NCI-H460 (cell line): Measurements from ENCODE around the gene ARAP1. TPM values are rescaled to one million over a fixed set of nuclear protein-coding genes. Genes with fewer than 3 reads are reported as not detected.

Source experiments
- DNase-seq: peaks from one replicate; pipeline ENCODE4 v3.0.0-alpha.2; 2016; ENCODE audit warnings: low read depth; ENCODE audit errors: extremely low read depth
- total RNA-seq: library from RNA; depleted of rRNA; stranded (reverse); fragments of >200 nt; shearing (Covaris generic); gene quantifications from 2 replicates; pipeline ENCODE4 v1.2.3, GENCODE V29; 2014

Gene ARAP1
- total RNA-seq, 1 experiment from 2014 or later = 20.0 TPM

DNA sequence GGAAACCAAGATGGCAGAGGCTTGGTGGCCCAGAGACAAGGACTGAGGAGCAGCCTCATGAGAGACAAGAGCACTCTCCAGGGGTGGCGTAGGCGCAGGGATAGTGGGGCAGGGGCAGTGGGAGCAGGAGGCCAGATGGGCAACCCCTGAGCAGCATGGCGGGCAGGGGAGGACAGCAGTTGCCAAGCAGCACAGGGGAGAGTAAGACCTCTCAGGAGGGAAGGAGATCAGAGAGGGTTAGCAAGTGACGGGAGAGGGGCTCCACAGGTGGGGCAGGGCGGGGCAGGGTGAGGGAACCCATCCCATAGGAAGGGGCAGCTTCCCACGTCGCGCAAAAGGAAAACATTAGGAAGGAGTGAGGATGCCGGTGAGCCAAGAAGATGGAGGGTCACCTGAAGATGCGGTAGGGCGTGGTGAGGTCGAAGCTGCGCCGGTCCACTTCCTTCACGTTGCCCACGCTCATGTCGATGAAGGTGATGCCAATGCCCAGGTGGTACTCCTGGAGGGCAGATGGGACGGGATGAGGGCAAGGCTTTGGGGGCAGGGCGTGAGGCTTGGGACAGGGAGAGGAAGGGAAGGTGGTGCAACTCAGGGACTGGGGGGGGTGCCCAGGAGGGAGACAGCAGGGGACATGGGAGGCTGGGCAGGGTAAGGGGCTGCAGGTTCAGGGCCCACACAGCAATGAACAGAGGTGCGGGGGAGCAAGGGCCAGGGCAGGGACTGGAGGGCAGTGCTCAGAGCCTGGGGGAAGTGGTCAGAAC, 42.5 kb downstream of the ARAP1 start:
- no peak for DNase-seq

DNA sequence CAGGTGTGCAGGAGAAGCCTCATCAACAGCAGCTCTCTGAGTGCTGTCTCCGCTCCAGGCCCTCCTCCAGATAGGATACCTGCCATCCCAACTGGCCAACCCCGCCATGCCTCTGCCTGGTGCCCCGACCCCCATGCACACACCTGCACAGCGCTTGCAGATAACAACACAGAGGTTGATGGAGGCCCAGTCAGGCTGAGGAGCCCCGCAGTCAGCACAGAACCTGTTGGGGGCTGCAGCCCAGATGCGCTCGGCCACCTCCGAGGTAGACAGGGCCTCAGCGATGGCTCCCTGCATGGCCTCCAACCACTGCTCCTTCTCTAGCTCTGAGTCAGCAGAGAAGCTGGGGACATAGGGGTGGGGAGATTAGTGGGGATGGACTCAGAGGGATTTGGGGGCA, 45.2 kb downstream of the ARAP1 start:
- DNase-seq = no peak

DNA sequence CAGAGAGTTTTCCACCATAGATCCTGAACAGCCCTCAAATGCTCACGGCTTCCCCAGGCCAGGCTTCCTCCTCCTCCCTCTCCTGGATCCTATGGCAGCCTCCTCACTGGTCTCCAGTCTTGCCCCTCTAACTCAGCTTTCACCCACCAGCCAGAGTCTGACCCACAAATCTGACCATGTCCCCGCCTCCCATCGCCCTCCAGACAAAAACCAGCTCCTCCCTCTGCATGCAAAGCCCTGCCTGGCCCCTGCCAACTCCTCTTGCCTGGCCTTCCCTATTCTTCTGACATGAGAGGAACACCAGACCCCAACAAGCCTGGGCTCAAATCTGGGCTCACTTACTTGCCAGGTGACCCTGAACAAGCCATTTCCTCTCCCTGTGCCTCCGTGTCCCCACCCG, 45.6 kb downstream of the ARAP1 start:
- no peak for DNase-seq

DNA sequence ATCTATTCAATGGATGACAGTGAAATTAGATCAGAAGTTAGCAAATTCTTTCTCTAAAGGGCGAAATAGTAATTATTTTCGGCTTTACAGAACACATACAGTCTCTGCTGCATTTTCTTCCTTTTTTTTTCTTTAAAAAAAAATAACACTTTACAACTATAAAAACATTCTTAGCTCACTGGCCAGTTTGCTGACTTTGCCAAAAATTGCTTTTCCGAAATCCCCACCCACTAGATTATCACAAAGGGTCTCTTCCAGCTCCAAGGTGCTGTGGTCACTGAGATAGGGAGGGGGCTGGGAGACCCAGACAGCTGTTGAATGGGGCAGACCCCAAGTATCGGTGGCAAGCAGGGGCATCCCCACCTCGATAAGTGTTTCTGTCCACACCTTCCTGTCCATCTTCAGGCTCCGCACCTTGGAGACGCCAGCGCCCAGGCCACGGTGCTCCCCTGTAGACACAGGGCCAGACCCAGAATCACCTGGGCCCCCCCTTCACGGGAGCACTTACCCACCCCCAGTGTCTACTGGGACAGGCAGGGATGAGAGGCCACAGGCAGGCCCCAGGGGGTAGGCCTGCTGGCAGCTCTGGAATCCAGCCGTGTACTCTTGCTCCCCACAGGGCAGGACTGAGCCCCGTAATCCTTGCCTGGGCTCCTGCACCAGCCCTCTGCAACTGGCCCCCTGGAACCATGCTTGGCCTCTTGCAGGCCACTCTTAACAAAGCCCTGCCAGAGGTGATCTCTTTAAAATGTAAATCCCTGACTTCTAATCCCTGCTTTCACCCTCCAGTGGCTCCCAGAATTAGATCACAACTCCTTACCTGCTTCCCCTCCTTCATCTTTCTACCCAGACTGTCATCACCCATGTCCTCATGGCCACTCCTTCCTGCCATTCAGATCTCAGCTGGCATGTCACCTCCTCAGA, 46.5 kb downstream of the ARAP1 start:
- DNase-seq = no peak

DNA sequence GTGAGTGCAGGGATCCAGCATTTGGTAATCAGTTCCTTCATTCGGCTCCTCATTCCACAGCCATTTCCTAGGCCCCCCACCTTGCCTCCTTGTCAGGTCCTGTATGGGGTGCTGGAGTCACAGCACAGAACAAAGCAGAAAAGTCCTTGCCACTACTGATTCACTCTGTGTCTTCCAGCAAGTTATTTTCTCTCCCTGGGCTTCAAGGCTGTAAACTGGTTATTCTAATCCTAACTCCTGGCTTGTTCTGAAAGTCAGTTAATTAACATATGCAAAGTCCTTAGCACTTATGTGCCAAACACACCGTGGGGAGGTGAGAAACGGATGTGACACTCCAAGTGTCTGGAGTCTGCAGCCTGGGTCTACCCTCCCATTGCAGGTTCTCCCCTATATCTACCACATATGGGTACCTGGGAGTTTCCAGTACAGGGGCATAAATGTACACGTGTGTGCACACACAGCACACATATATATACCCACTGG, 47.4 kb downstream of the ARAP1 start:
- DNase-seq = no peak

DNA sequence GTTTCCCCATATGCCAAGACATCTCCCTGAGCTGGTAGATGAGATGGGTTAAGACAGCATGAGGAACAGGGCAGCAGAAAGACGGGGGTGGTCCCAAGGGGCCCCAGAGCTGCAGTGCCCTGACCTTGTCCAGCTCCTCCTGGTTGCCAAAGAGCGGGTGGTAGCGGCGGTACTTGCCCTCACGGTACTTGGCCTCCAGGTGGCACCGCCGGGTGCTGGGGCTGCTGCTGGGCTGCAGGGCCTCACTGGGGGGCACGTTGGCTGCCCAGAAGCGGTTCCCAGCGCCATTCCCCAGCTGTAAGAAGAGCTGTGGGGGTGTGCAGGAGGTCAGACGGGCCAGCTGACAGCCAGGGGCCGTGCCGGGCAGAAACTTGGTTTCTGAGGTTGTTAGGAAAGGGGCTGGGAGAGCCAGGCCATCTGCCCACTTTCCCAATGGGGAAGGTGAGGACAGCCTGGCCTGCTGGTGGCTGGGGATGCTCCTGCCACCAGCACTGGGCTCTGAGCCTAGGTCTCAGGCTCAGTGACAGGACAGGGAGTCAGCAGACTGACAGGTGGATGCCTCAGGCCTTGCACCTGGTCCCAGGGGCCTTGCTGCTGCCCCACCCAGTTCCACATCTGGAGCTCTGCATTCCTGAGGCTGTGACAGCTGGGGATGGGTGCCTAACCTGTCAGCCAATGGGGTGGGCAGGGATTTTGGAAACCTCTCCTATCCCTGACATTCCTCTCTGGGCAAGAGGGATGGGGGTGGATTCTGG, 48.0 kb downstream of the ARAP1 start:
- DNase-seq = no peak

DNA sequence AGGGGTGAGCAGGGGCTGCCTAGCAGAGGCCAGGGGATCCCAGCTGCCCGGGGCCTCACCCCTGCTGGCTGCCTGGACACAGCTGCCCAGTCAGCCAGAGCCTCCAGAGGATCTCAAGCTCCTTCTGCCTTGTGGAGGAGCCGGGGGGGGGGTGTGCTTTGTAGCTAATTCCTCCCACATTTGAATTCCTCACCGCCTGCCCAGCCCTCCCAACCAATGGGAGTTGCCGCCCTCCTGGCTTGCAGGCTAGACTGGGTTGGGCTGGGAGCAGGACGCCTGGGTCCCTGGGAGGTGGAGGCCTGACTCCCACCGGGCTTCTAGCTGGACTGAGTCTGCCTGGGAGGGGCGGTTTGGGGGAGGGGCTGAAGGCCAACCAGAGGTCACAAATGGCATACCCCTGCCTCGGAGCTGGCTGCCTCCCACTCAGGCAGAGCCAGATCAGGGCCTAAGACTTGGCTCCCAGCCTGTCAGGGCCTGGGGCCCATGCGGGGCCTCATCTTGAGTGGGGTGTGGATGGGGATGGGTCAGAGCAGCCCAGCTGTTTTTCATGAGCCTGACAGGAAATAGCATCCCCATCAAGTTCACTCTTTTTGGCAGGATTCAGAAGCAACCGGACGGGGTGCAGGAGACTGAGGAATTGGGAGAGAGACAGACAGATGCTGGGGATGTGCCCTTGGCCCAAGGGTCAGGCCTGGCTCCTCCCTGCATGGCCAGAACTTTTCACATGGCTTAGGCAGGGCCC, 48.8 kb downstream of the ARAP1 start:
- no peak for DNase-seq

DNA sequence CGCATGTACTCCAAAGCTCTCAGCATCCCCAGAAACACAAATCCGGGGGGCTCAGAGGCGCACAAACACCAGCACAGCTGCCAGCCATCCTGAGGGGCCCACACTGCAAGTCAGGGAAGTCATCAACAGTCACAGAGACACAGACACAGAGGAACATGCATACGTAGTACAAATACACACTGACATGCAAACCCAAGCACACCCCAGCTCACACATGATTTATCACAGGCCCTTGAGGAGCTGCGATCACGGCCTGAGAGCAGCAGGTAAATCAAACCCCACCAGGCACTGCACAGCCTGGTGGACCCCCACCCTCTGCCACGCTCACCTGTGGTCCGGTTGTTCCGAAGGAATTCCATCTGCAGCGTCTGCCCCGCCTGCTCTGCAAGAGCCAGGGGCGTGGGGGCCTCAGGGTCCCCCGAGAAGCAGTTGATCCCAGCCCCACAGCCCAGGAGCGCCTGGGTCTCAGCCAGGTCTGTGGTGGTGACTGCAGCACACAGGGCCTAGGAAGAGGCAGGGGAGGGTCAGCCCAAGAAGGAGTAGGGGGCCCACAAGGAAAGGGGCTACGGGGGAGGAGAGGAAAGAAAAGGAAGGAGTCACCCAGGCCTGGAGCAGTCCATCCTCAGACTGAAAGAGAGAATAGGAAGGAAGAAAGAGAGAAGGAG, 49.5 kb downstream of the ARAP1 start:
- no peak for DNase-seq

DNA sequence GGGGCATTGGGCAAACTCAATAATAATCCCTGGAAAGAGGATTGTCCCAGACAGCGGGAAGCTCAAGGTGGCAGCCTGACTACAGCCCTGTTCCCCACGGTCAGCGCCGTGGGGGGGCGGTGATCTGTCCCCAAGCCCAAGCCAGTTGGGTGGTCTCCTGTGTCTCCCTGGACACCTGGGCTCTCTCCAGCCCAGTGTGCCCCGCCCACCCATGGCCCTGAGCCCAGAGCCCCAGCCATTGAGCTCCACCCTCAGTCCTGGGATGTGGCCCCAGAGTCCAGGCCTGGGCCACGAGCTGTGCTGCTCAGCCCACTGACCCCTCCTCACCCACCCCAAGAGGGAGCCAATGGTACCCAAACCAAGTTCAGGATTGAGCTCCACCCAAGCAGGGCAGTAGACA, 50.1 kb downstream of the ARAP1 start:
- no peak for DNase-seq

DNA sequence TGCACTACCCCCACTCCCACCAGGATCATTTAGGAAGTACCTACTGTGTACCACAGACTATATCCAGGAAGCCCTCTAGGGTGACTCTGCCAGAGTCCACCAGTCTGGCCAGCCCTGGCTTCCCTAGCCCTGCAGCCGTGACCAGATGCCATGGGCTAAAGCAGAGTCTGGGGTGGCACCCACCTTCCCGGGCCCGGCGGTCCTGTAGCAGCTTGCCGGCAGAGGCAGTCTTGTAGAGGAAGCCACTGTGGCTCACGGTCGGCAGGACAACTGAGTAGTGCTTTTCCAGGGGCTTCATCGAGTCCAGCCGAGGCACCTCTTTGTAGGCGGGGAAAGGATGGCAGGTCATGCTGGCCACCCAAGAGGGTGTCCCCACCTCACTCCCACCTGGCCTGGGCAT, 50.7 kb downstream of the ARAP1 start:
- no peak for DNase-seq

DNA sequence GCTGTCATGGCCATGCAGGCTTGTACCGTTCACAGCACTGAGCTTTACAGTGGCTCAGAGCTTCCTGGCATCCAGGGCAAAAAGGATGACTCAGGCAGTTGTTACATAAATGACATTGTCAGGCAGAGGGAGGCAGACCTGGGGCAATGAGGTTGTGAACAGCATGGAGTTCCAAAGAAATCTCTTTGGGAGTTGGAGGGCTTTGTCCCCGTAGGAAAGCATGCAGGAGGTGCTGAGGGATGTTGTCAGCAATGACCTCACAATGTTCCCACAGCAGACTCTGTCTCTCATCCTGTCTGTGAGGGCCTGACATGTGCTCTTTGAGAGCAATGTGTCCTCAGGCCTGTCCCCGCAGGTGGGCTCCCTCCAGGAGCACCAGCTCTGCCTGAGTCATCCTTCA, 52.1 kb downstream of the ARAP1 start:
- DNase-seq = no peak

DNA sequence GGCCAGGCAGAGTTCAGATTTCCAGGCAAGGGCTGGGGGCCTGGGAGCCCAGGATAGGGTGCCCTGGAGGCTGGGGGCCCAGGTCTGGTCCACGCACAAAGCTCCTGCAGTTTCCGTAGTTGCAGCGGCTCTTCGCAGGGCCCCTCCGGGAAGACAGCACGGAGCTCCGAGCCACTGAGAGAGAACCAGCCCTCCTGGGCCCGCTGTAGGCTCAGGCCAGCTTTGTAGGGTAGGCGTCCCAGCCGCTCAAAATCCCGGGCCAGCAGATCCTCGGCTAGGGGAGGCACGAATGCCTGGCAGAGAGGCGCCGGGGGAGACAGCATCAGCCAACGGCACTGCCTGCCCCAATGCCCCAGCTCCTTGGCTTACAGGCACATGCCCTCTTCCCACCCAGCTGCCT, 54.4 kb downstream of the ARAP1 start:
- DNase-seq = no peak

DNA sequence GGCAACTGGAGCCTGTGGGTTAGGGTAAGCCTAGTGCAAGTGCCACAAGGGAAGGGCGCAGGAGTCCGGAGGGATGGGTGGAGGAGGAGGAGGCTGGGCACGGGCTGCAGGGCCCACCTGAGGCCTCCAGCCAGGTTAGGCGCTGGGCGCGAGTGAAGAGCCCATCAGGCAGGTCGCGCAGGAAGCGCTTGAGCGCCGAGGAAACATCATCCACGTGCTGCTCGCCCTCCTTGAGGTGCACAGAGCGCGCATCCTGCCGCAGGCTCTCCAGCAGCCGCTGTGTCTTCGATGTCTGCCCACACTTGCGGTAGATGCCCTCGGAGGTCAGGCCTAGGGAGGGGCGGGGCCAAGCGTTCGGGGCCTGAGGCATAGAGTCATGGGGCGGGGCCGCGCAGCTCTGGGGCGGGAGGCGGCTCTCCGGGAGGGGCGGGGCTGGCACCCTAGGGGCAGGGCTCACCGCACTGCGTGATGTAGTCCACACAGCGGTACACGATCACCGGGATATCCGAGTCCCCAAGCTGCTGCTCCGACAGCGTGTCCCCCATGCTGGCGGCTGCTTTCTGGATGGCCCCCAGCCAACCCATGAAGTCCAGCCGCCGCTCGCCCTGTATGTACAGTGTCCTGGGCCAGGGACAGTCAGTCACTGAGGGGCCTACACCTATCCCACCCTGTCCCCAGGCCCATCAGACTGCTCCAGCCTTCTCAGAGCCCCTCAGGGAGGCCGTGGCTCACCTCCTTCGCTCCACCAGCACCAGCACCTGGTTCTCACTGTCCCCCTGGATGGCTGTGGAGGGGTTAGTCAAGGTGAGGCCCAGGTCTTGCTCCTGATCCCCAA, 55.1 kb downstream of the ARAP1 start:
- no peak for DNase-seq

DNA sequence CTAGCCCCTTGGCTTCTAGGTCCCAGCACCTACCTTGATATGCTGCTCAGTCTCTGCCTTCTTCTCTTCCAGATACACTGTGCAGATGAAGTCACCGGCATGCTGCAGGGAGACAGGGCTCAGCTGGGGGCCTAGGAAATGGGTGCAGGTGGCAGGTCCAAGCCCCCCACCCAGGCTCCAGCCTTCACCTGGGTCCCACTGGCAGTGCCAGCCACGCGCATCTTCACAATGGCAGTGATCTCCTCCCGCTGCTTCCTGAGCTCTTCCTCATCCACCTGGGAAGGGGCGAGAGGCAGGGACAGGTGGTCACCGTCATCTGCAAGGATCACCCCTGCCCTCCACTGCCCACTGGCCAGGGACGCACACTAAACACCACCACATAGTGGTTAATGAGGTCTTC, 56.9 kb downstream of the ARAP1 start:
- no peak for DNase-seq

DNA sequence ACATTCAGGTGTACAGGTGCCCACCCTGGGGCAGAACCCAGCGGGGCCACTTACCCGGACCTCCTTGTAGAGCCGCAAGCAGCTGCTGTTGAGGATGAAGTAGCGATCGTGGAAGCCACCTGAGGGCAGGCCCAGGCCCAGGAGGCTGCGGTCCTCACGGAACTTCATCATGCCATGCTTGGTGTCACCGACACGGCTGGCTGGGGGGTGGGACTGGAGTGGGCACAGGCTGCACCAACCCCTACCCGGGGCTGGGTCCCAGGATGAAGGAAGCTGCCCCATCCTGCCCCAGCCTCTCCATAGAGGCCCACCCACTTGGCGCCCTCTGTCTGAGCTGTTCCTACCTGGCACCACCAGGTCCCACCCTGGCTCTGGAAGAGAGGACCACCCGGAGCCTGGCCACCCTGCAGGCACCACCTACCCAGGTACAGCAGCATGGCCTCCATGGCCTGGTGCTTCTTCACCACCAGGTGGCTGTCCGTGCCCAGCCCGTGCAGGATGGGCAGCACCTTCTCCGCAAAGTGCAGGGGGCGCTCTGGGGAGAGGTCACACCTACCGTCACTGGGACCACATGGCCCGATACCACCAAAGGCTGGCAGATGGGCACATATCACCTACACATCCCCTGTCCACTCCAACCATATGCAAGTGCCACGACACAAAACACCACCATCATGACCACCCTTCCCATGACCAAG, 58.8 kb downstream of the ARAP1 start:
- no peak for DNase-seq

DNA sequence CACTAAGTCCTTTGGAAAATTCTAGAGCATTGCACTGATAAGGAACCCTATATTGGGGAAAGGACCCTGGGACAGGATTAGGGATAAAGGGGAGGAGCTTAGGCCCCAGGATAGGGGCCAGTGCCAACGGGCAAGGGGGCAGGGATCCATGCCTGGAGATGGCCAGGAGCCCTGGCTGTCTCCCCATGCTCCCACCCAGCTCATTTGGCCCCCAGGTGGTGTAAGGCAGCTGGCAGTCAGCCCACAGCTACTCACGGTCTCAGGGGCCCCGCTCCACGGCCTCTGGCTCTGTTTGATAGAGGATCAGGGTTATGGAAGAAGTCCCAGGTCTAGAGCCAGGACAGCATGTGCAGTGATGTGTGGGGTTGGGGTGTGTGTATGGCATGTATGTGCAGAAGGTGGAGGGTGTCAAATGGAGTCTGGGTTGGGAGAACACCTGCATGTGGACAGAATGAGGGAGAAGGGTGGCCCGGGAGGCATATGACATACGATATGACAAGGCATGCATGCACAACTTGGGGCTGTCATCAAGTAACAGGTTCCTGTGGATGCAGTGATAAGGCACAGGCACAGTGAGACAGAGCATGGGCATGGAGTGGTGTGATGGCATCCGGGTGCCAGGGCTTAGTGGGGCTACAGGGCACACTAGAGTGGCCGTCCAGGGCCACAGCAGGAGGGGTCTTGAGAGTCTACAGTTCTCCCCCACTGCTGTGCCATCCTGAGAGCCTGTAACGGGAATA, 59.5 kb downstream of the ARAP1 start:
- DNase-seq = no peak

DNA sequence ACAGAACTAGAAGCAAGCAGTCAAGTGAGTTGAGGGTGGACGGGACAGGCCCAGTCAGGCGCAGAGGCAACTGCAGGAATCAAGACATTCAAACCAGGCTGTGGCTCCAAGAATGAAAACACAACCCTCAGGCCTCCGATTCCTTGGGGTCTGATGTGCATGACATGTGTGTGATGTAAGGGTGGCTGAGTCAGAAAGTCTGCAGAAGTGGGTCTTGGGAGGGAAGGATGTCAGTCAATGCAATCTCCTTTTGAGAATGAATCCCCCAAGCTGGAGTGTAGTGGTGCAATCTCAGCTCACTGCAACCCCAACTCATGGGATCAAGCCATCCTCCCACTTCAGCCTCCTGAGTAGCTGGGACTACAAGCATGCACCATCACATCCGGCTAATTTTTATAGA, 62.0 kb downstream of the ARAP1 start:
- DNase-seq = no peak

DNA sequence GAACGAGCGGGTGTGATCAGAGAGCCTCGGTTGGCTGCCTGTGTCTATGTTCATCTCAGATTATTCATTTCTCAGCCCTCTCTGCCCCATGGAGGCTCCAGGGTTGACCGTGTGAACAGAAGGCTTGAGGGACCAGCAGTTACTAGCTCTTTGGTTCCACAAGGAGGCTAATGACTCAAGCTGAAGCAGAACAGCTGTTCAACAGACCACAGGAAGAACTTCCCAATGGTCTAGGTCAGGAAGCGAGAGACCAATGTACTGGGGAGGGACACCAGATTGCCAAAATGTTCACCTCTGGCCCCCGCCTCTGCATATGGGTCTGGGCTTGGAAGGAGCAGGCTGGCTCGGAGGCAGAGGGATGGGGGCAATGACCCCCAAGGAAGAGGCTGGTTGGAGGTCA, 63.3 kb downstream of the ARAP1 start:
- no peak for DNase-seq
